ENCODE measurements around the gene NFATC2IP.

NFATC2IP gene

DNA sequence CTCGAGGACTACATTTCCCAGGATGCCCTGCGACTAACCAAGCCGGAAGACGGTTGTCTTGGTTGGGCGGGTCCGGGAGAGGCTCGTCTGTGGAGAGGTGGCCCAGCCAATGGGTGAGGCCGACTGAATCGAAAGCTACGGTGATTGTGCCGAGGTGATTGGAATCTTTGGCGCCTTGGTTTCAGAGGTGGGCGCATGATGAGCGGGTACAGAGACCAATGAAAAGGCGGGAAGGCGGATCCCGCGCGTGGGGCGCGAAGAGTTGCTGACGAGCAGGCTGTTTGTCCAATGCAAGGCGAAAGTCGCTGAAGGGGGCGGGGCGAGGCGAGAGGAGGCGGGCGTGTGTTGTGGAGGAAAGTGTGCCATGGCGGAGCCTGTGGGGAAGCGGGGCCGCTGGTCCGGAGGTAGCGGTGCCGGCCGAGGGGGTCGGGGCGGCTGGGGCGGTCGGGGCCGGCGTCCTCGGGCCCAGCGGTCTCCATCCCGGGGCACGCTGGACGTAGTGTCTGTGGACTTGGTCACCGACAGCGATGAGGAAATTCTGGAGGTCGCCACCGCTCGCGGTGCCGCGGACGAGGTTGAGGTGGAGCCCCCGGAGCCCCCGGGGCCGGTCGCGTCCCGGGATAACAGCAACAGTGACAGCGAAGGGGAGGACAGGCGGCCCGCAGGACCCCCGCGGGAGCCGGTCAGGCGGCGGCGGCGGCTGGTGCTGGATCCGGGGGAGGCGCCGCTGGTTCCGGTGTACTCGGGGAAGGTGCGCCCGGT, at the start of gene NFATC2IP:
Gene NFATC2IP (plus strand): TSS at position 290 of the 762 bp plus-strand sequence. CDS start 75 bp downstream, at position 365.
- H3K4me3 ChIP-seq (ENCODE audit: control insufficient read depth, low read depth, low read length) = peak within 1 kb of the TSS; percentile 81
- DNase-seq (ENCODE audit: low read depth) = peak; percentile 100
- TF ChIP-seq, protein P1, sequence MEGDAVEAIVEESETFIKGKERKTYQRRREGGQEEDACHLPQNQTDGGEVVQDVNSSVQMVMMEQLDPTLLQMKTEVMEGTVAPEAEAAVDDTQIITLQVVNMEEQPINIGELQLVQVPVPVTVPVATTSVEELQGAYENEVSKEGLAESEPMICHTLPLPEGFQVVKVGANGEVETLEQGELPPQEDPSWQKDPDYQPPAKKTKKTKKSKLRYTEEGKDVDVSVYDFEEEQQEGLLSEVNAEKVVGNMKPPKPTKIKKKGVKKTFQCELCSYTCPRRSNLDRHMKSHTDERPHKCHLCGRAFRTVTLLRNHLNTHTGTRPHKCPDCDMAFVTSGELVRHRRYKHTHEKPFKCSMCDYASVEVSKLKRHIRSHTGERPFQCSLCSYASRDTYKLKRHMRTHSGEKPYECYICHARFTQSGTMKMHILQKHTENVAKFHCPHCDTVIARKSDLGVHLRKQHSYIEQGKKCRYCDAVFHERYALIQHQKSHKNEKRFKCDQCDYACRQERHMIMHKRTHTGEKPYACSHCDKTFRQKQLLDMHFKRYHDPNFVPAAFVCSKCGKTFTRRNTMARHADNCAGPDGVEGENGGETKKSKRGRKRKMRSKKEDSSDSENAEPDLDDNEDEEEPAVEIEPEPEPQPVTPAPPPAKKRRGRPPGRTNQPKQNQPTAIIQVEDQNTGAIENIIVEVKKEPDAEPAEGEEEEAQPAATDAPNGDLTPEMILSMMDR (conservative IDR thresholded peaks at IDR 0.05; ENCODE audit: control insufficient read depth, insufficient read depth, low read depth, low read length) = no peak

DNA sequence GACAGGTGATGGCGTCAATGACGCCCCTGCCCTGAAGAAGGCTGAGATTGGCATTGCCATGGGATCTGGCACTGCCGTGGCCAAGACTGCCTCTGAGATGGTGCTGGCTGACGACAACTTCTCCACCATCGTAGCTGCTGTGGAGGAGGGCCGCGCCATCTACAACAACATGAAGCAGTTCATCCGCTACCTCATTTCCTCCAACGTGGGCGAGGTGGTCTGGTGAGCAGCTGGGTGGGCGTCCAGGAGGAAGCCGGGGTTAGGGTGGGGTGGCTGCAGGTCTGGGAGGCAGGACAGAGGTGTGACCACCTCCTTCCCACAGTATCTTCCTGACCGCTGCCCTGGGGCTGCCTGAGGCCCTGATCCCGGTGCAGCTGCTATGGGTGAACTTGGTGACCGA, 48.9 kb upstream of the NFATC2IP start:
- H3K4me3 ChIP-seq (ENCODE audit: control insufficient read depth, low read depth, low read length) = no peak overlapping the region
- TF ChIP-seq, protein P1 (conservative IDR thresholded peaks at IDR 0.05; ENCODE audit: control insufficient read depth, insufficient read depth, low read depth, low read length) = no peak
- no peak for DNase-seq (ENCODE audit: low read depth)

DNA sequence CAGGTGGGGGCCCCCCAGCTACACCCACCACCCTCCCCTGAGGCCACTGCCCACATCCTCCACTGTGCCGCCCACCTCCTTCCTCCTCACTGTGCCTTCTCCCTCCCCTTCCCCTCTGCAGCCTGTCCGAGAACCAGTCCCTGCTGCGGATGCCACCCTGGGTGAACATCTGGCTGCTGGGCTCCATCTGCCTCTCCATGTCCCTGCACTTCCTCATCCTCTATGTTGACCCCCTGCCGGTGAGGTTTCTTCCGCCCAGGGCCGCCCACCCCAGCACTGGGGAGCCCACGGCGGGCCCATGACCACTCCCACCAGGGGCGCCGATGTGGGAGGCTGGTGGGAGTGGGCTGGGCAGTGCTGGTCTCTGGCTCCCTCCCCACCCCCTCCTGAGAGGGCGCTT, 47.8 kb upstream of the NFATC2IP start:
- H3K4me3 ChIP-seq (ENCODE audit: control insufficient read depth, low read depth, low read length) = no peak overlapping the region
- no peak for DNase-seq (ENCODE audit: low read depth)
- TF ChIP-seq, protein P1 (conservative IDR thresholded peaks at IDR 0.05; ENCODE audit: control insufficient read depth, insufficient read depth, low read depth, low read length) = no peak

DNA sequence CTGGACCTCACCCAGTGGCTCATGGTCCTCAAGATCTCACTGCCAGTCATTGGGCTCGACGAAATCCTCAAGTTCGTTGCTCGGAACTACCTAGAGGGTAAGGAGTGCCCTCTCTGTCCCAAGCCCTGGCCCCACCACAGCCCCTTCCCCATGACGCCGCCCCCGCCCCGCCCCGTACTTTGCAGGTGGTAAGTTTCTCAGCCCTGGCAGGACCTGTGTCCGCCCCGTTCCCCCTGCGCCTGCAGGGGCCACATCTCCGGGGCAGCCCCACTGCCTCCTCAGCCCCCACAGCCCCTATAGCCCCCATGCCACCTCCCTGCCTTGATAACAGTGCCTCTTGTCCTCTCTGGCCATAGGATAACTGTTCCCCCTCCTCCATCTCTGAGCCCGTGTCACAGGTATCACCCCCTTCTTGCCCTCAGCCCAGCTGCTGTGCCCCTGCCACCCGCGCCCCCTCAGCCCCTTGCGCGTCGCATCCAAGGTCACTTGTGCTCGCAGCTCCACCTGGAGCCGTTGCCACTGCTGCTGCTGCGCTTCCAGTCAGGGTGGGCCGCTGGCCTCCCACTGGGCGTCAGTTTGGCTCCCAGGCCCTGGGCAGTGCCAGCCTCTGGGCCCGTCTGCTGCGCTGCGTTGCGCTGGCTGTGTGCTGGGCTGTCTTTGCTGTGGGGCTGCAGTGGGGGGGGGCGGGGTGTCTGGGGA, 47.2 kb upstream of the NFATC2IP start:
- TF ChIP-seq, protein P1 (conservative IDR thresholded peaks at IDR 0.05; ENCODE audit: control insufficient read depth, insufficient read depth, low read depth, low read length) = no peak
- DNase-seq (ENCODE audit: low read depth) = no peak
- H3K4me3 ChIP-seq (ENCODE audit: control insufficient read depth, low read depth, low read length) = no peak overlapping the region

DNA sequence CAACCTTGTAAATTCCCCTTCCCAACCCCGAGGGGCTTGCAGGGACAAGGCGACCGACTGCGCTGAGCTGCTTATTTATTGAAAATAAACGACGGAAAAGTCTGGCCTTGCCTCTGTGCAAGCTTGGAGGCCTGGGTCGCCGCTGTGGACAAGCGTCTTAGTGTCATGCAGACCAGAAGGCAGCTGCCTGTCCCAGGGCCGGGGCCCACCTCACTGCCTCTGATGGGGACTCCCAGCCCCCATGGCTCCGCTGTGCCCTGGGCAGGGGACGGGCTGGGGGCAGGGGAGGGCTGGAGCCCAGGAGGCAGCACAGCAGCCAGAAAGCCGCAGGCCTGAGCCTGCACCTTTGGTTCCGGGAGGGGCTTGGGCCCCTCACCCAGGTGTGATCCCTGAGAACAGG, 46.4 kb upstream of the NFATC2IP start:
- no peak for DNase-seq (ENCODE audit: low read depth)
- TF ChIP-seq, protein P1 (conservative IDR thresholded peaks at IDR 0.05; ENCODE audit: control insufficient read depth, insufficient read depth, low read depth, low read length) = no peak
- H3K4me3 ChIP-seq (ENCODE audit: control insufficient read depth, low read depth, low read length) = no peak overlapping the region

DNA sequence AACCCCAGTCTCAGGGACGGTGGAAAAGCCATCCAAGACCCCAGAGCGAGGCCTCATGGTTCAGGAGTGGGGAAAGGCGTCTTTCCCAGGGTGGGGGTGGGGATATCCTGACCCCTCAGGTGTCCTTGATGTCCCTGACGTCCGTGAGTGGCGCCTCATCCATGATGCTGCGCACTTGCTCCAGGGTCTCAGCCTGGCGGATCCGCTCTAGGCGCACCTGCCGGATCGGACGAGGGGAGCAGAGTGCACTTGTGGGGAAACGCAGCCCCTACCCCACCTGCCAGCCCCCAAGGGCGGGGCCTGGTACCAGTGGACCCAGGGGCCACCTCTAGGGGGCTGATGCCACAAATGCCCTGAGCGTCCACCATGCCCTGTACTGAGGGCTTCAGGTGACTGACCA, 45.9 kb upstream of the NFATC2IP start:
- TF ChIP-seq, protein P1 (conservative IDR thresholded peaks at IDR 0.05; ENCODE audit: control insufficient read depth, insufficient read depth, low read depth, low read length) = no peak
- H3K4me3 ChIP-seq (ENCODE audit: control insufficient read depth, low read depth, low read length) = no peak overlapping the region
- DNase-seq (ENCODE audit: low read depth) = no peak
